GM18907 (cell line): Measurements from ENCODE around the gene DYNLRB1.
"Not testable (repeated sequence)": the region's sequence is repeated elsewhere in the genome, so short reads cannot be mapped to it uniquely, and the experiment has no call there.

Experiments
- ATAC-seq: cut with Tn5 transposase; IDR thresholded peaks from one replicate; pipeline ENCODE4 v1.9.1; 2021; ENCODE audit warnings: mild to moderate bottlenecking, moderate library complexity; ENCODE audit not compliant: unreplicated experiment

The DYNLRB1 gene

DNA sequence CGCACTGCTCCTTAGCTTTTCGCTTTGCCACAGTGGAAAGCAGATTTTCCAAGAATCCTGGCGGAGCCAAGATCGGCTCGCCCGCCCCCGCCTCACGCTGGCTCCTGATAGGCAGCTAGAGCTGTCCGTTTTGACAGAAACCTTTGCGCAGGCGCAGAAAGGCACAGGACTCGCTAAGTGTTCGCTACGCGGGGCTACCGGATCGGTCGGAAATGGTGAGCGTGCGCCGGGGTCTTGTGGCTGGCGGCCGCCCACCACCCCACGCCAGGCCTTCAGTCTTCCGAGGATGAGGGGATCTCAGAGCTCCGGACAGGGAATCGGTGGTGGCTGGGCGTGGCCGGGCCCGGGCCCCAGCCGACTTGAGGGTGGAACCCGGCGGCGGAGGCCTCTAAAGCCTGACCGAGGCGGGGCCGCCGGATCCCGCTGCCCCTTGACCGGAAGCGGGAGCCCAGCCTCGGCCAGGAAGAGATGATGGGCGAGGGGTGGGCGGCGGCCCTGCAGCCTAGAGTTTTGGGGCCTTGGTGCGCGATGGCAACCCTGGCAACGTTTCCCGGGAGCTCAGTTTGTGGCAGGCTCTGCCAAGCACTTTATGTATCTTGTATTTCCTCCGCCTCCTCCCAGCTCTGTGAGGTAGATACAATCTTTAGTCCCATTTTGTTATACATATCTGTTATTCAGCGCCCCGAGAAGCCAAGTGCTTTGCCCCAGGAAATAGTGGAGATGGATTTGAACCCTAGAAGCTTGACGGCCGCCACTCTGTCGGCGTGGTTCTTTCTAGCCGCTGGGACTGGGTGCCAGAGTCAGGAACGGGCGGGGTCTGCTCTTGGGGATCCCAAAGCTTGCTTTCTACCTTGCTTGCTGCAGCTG, at the start of gene DYNLRB1:
TSS of gene DYNLRB1 (plus strand) at position 176 of the 867 bp plus-strand sequence. CDS start at position 213, 37 bp downstream.
- peak; percentile 75 for ATAC-seq

GRCh38 chr20:34468951-34469350, 47.3 kb upstream of the DYNLRB1 start:
- no peak for ATAC-seq

DNA sequence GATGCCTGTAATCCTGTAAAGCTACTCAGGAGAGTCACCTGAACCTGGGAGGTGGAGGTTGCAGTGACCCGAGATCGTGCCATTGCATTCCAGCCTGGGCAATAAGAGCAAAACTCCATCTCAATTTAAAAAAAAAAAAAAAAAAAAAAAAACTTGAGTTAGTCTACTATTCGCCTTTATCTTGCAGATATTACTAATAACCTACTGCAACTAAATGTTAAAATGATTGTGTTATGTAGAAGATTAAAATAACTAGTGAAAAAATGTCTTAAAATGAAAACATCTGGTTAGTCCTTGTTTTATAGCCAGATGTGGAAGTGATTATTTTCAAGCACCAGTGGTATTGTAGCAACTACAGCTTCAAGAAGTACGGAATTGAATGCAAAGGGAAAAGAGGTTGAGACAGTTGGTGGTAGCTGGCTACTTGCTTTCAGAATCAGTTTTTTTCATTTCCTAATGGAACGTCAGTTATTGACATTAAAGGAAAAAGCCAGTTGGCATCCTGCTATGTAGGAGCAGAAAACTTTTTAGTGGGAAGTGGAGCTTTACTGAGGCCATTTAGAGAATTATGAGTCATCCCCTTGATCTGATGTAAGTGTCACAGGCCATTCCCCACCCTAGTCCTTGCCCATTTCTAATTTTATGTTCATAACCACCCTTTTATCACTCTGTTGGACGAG, 43.8 kb upstream of the DYNLRB1 start:
- no peak for ATAC-seq

GRCh38 chr20:34473262-34473883, 42.8 kb upstream of the DYNLRB1 start:
- no peak for ATAC-seq

DNA sequence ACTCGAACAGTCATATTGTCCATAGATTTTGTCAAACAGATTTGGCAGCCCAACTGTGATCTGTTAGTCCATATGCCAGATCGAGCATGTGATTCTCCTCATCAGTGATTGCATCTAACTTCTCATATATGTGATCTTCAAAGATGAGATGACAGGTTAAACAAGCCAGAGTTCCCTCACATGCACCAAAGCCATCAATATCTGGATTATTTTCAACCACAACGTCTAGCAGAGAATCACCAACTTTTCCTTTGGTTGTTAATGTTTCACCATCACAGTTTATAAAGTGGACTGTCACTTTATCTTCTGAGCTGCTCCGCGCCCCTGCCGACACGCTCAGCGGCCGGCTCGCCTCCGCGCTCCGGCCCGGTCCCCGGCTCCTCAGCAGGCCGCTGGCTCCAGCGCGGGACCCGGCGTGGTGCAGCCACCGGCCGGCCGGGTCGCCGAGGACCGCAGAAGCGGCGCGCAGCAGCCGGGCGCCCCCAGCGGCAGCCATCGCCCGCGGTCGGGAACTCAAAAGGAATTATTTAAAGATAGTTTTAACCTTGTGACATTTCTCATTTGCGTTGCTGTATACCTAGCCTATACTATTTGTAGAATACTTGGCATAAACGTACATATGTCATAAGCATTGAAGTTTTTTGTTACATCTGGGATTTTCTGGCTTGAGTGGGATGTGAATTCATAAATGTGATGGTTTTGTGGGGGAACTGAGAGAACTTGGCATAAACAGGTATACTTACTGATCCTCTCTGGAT, 40.1 kb upstream of the DYNLRB1 start:
- no peak for ATAC-seq

- ATAC-seq: no peak
Measured at GRCh38 chr20:34479627-34480026, 36.6 kb upstream of the DYNLRB1 start.

DNA sequence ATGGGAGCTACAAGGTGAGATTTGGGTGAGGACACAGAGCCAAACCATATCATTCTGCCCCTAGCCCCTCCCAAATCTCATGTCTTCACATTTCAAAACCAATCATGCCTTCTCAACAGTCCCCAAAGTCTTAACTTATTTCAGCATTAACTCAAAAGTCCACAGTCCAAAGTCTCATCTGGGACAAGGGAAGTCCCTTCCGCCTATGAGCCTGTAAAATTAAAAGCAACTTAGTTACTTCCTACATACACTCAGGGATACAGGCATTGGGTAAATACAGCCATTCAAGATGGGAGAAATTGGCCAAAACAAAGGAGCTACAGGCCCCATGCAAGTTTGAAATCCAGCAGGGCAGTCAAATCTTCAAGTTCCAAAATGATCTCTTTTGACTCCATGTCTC, 34.1 kb upstream of the DYNLRB1 start:
- ATAC-seq: not testable (repeated sequence)

GRCh38 chr20:34483585-34484220, 32.5 kb upstream of the DYNLRB1 start:
- ATAC-seq: not testable (repeated sequence)

DNA sequence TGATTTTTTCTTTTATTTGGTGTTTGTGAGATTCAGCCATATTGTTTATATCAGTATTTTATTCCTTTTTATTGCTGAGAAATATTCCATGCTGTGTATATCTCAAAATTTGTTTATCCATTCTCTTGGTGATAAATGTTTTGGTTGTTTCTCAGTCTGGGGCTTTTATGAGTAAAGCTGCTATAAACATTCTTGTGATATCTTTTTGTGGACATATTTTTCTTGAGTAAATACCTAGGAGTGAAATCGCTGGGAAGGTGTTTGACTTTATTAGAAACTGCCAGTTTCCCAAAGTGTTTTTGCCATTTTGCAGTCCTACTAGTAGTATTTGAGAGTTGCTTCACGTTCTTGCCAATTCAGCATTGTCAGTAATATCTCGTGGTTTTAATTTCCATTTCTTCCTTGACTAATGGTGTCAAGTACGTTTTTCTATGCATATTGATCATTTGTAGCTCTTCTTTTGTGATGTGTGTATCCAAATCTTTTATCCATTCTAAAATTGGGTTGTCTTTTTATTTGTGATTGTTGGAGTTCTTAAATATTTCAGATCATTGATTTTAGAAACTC, 31.1 kb upstream of the DYNLRB1 start:
- ATAC-seq: no peak

DNA sequence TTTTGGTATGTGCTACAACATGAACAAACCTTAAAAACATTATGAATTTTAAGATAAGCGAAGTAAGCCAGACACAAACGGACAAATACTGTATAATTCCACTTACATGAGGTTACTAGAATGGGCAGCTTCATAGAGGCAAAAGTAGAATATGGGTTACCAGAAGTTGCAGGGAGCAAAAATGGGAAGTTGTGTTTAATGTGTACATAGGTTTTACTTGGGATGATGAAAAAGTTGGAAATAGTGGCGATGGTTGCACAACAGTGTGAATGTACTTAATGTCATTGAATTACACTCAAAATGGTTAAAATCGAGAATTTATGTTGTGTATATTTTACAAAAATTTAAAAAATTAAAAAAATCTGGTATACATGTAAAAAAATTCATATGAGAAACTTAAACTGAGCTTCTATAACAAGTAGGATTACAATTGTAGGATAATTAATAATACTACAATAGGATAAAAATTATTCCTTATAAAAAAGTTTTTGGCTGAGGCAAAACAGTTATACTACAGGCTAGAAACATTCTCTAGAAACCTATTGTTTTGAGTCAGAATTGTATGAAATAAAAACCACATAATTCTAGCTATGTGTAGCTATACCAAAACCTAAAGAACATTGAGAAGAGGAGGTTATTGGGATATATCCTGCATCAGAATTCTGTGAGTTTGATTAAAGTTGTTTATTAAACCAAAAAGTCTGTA, 24.8 kb upstream of the DYNLRB1 start:
- ATAC-seq: no peak

- no peak for ATAC-seq
Measured at GRCh38 chr20:34491932-34492509, 24.2 kb upstream of the DYNLRB1 start.

GRCh38 chr20:34493646-34494045, 22.6 kb upstream of the DYNLRB1 start:
- ATAC-seq: no peak

- no peak for ATAC-seq
Measured at GRCh38 chr20:34495307-34495706, 20.9 kb upstream of the DYNLRB1 start.

DNA sequence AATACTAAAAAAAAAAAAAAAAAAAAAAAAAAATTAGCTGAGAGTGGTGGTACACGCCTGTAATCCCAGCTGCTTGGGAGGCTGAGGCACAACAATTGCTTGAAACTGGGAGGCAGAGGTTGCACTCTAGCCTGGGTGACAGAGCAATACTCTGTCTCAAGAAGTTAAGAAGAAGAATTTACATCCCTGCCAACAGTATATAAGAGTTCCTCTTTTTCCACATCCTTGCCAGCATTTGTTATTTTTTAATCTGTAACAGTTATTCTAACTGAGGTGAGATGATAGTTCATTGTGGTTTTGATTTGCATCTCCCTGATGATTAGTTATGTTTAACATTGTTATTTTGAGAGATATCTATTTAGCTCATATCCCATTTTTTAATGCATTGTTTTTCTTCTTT, 20.3 kb upstream of the DYNLRB1 start:
- ATAC-seq: no peak

- not testable (repeated sequence) for ATAC-seq
Measured at GRCh38 chr20:34497596-34497995, 18.6 kb upstream of the DYNLRB1 start.

- no peak for ATAC-seq
Measured at GRCh38 chr20:34500823-34501222, 15.4 kb upstream of the DYNLRB1 start.

DNA sequence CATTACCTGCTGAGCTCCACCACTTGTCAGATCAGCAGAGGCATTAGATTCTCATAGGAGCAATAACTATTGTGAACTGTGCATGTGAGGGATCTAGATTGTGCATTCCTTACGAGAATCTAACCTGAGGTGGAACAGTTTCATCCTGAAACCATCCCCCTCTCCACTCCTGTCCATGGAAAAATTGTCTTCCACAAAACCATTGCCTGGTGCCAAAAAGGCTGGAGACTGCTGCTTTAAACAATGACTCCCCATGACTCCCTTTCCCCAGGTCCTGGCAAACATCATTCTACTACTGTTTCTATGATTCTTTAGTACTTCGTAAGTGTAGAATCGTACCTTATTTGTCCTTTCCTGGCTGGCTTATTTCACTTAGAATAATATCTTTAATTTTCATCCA, 9.7 kb upstream of the DYNLRB1 start:
- no peak for ATAC-seq

- ATAC-seq: no peak
Measured at GRCh38 chr20:34507702-34508413, 8.4 kb upstream of the DYNLRB1 start.

GRCh38 chr20:34510575-34510974, 5.6 kb upstream of the DYNLRB1 start:
- ATAC-seq: no peak
